H54 (cell line): ENCODE data around the gene RILPL1.
"Not testable (repeated sequence)": the region's sequence is repeated elsewhere in the genome, so short reads cannot be mapped to it uniquely, and the experiment has no call there.

ENCODE experiments used
- DNase-seq: peaks from one replicate; pipeline ENCODE4 v3.0.0; 2011; ENCODE audit warnings: low spot score, mixed read lengths; ENCODE audit not compliant: insufficient read length
- FAIRE-seq: peaks from 3 replicates; lab custom pipeline; 2011; peaks lifted over from hg19 to GRCh38; lab: Jason Lieb, UNC
- POLR2A ChIP-seq: IDR thresholded peaks from 2 replicates; pipeline ENCODE4 v1.6.1; 2011; ENCODE audit warnings: low read depth, mild to moderate bottlenecking, low read length

RILPL1 gene

GRCh38 chr12:123478762-123479161, 54.8 kb downstream of the RILPL1 start:
- no peak for TF ChIP-seq POLR2A
- FAIRE-seq: peak; percentile 6
- peak; percentile 74 for DNase-seq

- no peak for TF ChIP-seq POLR2A
- DNase-seq: no peak
- no peak for FAIRE-seq
These were observed 55.5 kb downstream of the RILPL1 start for GRCh38 chr12:123478069-123478468.

GRCh38 chr12:123475246-123475703, 58.2 kb downstream of the RILPL1 start:
- no peak for TF ChIP-seq POLR2A
- no peak for DNase-seq
- FAIRE-seq: no peak

- FAIRE-seq (no peak), DNase-seq (no peak)
- no peak for TF ChIP-seq POLR2A
These were observed 58.9 kb downstream of the RILPL1 start for GRCh38 chr12:123474485-123475245.

GRCh38 chr12:123472438-123472849, 61.1 kb downstream of the RILPL1 start:
- TF ChIP-seq POLR2A: no peak
- DNase-seq (no peak), FAIRE-seq (no peak)

- DNase-seq (no peak), FAIRE-seq (no peak)
- TF ChIP-seq POLR2A: no peak
These were observed 62.0 kb downstream of the RILPL1 start for GRCh38 chr12:123471374-123472068.

- FAIRE-seq (no peak), DNase-seq (no peak)
- no peak for TF ChIP-seq POLR2A
These were observed 63.5 kb downstream of the RILPL1 start for GRCh38 chr12:123469978-123470377.

GRCh38 chr12:123468786-123469185, 64.7 kb downstream of the RILPL1 start:
- no peak for DNase-seq
- TF ChIP-seq POLR2A: no peak
- FAIRE-seq: no peak

GRCh38 chr12:123465084-123465483, 68.4 kb downstream of the RILPL1 start:
- DNase-seq (no peak), FAIRE-seq (no peak)
- no peak for TF ChIP-seq POLR2A

- not testable (repeated sequence) for FAIRE-seq, DNase-seq
These were observed 70.3 kb downstream of the RILPL1 start for GRCh38 chr12:123463174-123463573.

GRCh38 chr12:123457980-123458779, 75.3 kb downstream of the RILPL1 start, which contains the start of gene SNRNP35:
Gene SNRNP35 (plus strand): TSS chr12:123458139. CDS start chr12:123465541, 7,402 bp downstream.
- FAIRE-seq (no peak), DNase-seq (peak; percentile 53)
- peak; percentile 66 for TF ChIP-seq POLR2A

- FAIRE-seq (no peak), DNase-seq (no peak)
- TF ChIP-seq POLR2A: no peak
These were observed 80.4 kb downstream of the RILPL1 start for GRCh38 chr12:123453165-123453564.

- not testable (repeated sequence) for DNase-seq, FAIRE-seq
These were observed 81.3 kb downstream of the RILPL1 start for GRCh38 chr12:123452276-123452550.

- FAIRE-seq (no peak), DNase-seq (no peak)
- TF ChIP-seq POLR2A: no peak
These were observed 82.9 kb downstream of the RILPL1 start for GRCh38 chr12:123450636-123451035.
